Superior temporal gyrus (tissue), 1 donor: ENCODE measurements around the gene PNPLA6.

Experiments
- DNase-seq: peaks from one replicate; pipeline ENCODE4 v3.0.0-alpha.2; 2016; ENCODE audit errors: extremely low spot score

PNPLA6 gene

GRCh38 chr19:7600721-7601120 lies 65.2 kb downstream of the PNPLA6 start:
- DNase-seq = no peak

- no peak for DNase-seq
Observed at GRCh38 chr19:7602240-7602934, 66.9 kb downstream of the PNPLA6 start.

- no peak for DNase-seq
Observed at GRCh38 chr19:7602935-7603497, 67.5 kb downstream of the PNPLA6 start.

DNA sequence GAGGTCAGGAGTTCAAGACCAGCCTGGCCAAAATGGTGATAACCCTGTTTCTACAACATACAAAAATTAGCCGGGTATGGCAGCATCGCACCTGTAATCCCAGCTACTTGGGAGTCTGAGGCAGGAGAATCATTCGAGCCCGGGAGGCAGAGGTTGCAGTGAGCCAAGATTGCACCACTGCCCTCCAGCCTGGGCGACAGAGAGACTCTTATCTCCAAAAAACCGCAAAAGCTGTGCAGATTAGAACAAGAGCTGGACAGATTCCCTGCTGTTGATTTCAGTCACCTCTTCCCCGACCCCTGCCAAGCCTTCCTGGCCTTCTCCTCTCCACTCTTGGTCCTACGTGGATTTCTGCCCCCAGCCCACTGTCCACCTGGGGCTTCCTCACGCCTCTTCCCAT lies 68.4 kb downstream of the PNPLA6 start:
- DNase-seq = no peak

GRCh38 chr19:7605490-7606222 lies 70.1 kb downstream of the PNPLA6 start:
- DNase-seq = no peak

GRCh38 chr19:7606289-7606688 lies 70.8 kb downstream of the PNPLA6 start:
- no peak for DNase-seq

DNA sequence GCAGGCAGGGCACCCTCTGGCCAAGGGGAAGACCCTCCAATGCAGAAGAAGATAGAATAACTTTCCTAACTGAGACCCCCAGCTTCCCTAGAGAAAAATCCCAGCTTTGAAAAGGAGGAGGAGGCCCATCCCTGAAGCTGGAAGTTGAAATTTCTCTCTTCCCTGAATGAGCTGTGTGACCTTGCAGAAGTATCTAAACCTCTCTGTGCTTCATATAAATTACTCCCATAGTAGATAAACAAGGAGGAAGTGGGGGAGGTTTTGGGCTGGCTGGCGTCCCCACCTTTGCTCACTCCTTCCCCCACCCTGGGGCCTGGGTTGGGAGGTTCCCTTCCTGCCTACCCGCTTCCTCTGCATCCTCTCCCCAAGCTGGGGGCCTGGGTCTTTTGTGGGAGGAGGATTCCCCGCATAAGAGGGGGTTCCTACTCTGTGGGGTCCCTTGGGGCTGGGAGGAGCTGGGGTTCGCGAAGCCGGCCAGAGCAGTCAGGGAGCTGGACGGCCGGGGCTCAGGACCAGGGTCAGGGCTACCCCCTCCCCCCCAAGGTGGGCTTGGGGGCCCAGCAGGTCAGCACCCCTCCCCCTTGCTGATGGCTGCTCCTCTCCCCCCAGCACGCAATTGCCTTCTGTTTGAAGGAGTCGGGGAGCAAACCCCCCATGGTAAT lies 71.8 kb downstream of the PNPLA6 start:
- no peak for DNase-seq

DNA sequence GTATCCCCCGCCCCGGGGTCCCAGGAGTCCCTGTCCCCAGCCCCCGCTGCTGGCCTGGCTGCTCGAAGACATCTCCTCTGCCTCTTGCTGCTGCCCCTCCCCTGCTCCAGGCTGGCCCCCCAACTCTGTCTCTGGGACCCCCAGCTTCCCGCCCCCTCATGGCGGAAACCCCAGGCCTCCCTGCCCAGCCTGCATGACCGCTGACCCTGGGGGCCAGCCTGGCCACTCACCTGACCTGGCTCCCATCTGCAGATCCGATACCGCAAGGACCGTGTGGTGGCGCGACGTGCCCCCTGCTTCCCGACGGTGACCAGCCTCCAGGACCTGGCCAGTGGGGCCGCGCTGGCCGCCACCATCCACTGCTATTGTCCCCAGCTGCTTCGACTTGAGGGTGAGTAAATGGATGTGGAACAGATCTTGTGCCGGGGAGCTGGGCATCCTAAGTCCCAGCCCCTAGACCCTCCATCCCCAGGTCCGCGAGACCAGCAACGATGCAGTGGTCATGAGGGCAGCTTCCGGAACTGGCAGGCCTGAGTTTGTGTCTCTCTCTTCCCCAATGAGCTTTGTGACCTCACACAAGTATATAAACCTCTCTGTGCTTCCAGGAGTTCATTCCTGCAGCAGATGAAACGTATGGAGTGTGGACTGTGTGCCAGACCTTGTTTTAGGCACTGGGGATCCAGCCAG lies 72.5 kb downstream of the PNPLA6 start:
- DNase-seq = no peak

DNA sequence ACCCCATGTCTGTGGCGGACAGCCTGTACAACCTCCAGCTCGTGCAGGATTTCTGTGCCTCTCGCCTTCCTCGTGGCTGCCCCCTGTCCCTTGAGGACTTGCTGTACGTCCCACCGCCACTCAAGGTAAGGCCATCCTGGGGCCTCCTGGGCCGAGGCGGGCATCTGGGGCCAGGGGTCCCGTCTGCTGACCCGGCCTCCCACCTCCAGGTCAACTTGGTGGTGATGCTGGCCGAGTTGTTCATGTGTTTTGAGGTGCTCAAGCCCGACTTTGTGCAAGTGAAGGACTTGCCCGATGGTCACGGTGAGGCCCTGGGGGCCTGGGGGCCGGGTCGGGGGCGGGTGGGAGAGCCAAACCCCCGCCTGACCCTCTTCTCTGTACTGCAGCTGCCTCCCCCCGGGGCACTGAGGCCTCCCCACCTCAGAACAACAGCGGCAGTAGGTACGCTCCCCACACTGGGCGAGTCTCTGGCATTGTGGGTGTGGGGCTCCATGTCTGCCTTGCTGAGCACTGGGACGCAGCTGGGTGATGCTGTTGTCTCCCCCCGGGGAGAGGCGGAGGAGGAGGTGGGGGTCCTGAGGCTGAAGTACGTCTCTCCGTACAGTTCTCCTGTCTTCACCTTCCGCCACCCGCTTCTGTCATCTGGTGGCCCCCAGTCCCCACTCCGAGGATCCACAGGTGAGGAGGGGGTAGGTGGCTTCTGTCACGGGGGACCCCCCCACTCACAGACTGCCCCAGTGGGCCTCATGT lies 75.1 kb downstream of the PNPLA6 start:
- DNase-seq = no peak
